Neuronal stem cell (in vitro differentiated cells): ENCODE measurements around the gene DHRS2.

Experiments used
- DNase-seq: peaks from one replicate; pipeline ENCODE4 v3.0.0-alpha.2; 2013; ENCODE audit warnings: low spot score
- H2AFZ ChIP-seq: one replicate; pipeline ENCODE4 v1.6.1; 2013; ENCODE audit warnings: mild to moderate bottlenecking, low read length, inconsistent platforms
- H2AK5ac ChIP-seq: 2 replicates; pipeline ENCODE4 v1.6.1; 2013; ENCODE audit warnings: low read depth, mild to moderate bottlenecking, inconsistent platforms, low read length, moderate library complexity, mixed read lengths
- H2BK120ac ChIP-seq: 2 replicates; pipeline ENCODE4 v1.6.1; 2013; ENCODE audit warnings: low read depth, mild to moderate bottlenecking, inconsistent platforms, low read length, moderate library complexity, mixed read lengths
- H2BK12ac ChIP-seq: one replicate; pipeline ENCODE4 v1.6.1; 2013; ENCODE audit warnings: low read length, inconsistent platforms
- H2BK15ac ChIP-seq: 2 replicates; pipeline ENCODE4 v1.6.1; 2013; ENCODE audit warnings: mild to moderate bottlenecking, low read length, inconsistent platforms, mixed read lengths
- H2BK5ac ChIP-seq: one replicate; pipeline ENCODE4 v1.6.1; 2013; ENCODE audit warnings: inconsistent platforms, mild to moderate bottlenecking, low read length, moderate library complexity
- H3K14ac ChIP-seq: one replicate; pipeline ENCODE4 v1.6.1; 2013; ENCODE audit warnings: low read length, inconsistent platforms
- H3K18ac ChIP-seq: 2 replicates; pipeline ENCODE4 v1.6.1; 2013; ENCODE audit warnings: low read length, inconsistent platforms
- H3K23ac ChIP-seq: 2 replicates; pipeline ENCODE4 v1.6.1; 2013; ENCODE audit warnings: low read depth, mild to moderate bottlenecking, mixed read lengths, low read length, inconsistent platforms; ENCODE audit not compliant: poor library complexity
- H3K27ac ChIP-seq: replicated peaks from 3 replicates; pipeline ENCODE4 v1.5.1; 2013; ENCODE audit warnings: low read length, inconsistent platforms
- H3K27me3 ChIP-seq, 3 experiments: 2 replicates each; pipeline ENCODE4 v1.6.1; 2013; ENCODE audit warnings: low read length in 3 of 3, mild to moderate bottlenecking in 2 of 3, inconsistent platforms in 1 of 3, low read depth in 1 of 3, mixed read lengths in 1 of 3, moderate library complexity in 1 of 3; ENCODE audit not compliant: control insufficient read depth in 3 of 3, insufficient read depth in 3 of 3
- H3K36me3 ChIP-seq, 2 donors: replicated peaks in 1 of 2; 2 replicates each; pipeline ENCODE4 v1.6.1; 2013; ENCODE audit warnings: low read length in 2 of 2; ENCODE audit not compliant: control insufficient read depth in 2 of 2, insufficient read depth in 2 of 2
- H3K4ac ChIP-seq: 2 replicates; pipeline ENCODE4 v1.6.1; 2013; ENCODE audit warnings: inconsistent platforms, mild to moderate bottlenecking, low read length, moderate library complexity
- H3K4me1 ChIP-seq, 2 donors: 1 replicate in 1 of 2; 2 replicates in 1 of 2; pipeline ENCODE4 v1.6.1; 2013; ENCODE audit warnings: low read length in 2 of 2, low read depth in 1 of 2; ENCODE audit not compliant: control insufficient read depth in 2 of 2, insufficient read depth in 1 of 2
- H3K4me2 ChIP-seq: one replicate; pipeline ENCODE4 v1.6.1; 2013; ENCODE audit warnings: mild to moderate bottlenecking, low read length, inconsistent platforms; ENCODE audit not compliant: insufficient read depth, poor library complexity, severe bottlenecking
- H3K4me3 ChIP-seq, 2 donors: 2 replicates each; pipeline ENCODE4 v1.5.1; 2013; ENCODE audit warnings: low read length in 2 of 2, mild to moderate bottlenecking in 2 of 2, inconsistent platforms in 1 of 2, moderate library complexity in 1 of 2
- H3K79me1 ChIP-seq: one replicate; pipeline ENCODE4 v1.6.1; 2013; ENCODE audit warnings: low read depth, mild to moderate bottlenecking, inconsistent platforms, low read length, moderate library complexity
- H3K9ac ChIP-seq: one replicate; pipeline ENCODE4 v1.6.1; 2013; ENCODE audit warnings: mild to moderate bottlenecking, low read depth, low read length, inconsistent platforms; ENCODE audit not compliant: poor library complexity
- H3K9me3 ChIP-seq, 2 donors: replicated peaks in 1 of 2; 2 replicates each; pipeline versions ENCODE3 to v1.6.1; 2013; ENCODE audit warnings: low read length in 2 of 2, mild to moderate bottlenecking in 2 of 2, inconsistent platforms in 1 of 2, low read depth in 1 of 2, mixed read lengths in 1 of 2, moderate library complexity in 1 of 2; ENCODE audit not compliant: control insufficient read depth in 2 of 2, insufficient read depth in 1 of 2
- H4K8ac ChIP-seq: one replicate; pipeline ENCODE4 v1.6.1; 2013; ENCODE audit warnings: low read depth, mild to moderate bottlenecking, inconsistent platforms, low read length, moderate library complexity
- H4K91ac ChIP-seq: one replicate; pipeline ENCODE4 v1.6.1; 2013; ENCODE audit warnings: low read length, low read depth, mild to moderate bottlenecking, inconsistent platforms; ENCODE audit not compliant: poor library complexity
- WGBS, 2 donors: extraction: QIAGEN DNeasy Blood & Tissue Kit; methylation state at CpG; one replicate each; pipeline ENCODE4 v1.1.7; 2013; ENCODE audit warnings: missing lambda C conversion rate in 2 of 2, mixed read lengths in 1 of 2; ENCODE audit not compliant: insufficient read length in 2 of 2, insufficient replicate concordance in 1 of 2; ENCODE audit errors: extremely low coverage in 2 of 2; 5-methylcytosine and 5-hydroxymethylcytosine counted together

The DHRS2 gene

DNA sequence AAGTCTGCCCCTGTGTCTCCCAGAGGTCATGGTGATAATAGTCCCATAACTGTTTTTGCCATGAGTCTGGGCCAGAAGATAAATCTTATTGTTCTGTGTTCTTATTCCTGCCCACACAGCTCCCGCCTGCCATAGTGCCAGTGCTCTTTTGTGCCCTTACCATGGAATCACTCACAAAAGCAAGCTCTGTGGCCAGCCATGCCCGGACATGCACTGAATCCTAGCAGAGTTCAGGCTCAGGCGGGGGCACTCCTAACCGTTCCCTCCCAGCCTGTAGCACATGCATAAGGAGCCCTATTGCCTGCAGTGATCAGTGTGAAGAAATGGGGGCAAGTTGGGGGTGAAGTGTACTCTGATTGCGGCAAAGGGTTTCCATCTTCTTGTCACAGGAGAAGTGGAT lies 33.3 kb downstream of the DHRS2 start:
- H3K18ac ChIP-seq, result no peak overlapping the region
- H2BK120ac ChIP-seq, result no peak overlapping the region
- H3K4me3 ChIP-seq, result no peak overlapping the region
- WGBS, 2 donors, result no CpG with 5 or more reads among the region's 5 CpGs
- H2AK5ac ChIP-seq, result no peak overlapping the region
- no peak overlapping the region for H2BK12ac ChIP-seq
- no peaks in the 10 kb centered on the region for H3K9me3 ChIP-seq
- H3K36me3 ChIP-seq, result no peaks in the 10 kb centered on the region
- no peak for DNase-seq
- no peak overlapping the region for H4K8ac ChIP-seq
- H3K4me1 ChIP-seq, result peaks cover 0 to 4% of the 10 kb centered on the region in 2 donors
- peak overlapping the region; percentile 14 for H2AFZ ChIP-seq
- no peak overlapping the region for H3K27ac ChIP-seq
- no peaks in the 10 kb centered on the region for H3K79me1 ChIP-seq
- H2BK15ac ChIP-seq, result no peak overlapping the region
- H4K91ac ChIP-seq, result no peak overlapping the region
- H3K4ac ChIP-seq, result no peak overlapping the region
- H2BK5ac ChIP-seq, result no peak overlapping the region
- H3K23ac ChIP-seq, result no peak overlapping the region
- no peak overlapping the region for H3K9ac ChIP-seq
- no peak overlapping the region for H3K14ac ChIP-seq
- H3K27me3 ChIP-seq, result peaks cover 0 to 5% (median 0%) of the 10 kb centered on the region in 3 experiments
- no peak overlapping the region for H3K4me2 ChIP-seq

DNA sequence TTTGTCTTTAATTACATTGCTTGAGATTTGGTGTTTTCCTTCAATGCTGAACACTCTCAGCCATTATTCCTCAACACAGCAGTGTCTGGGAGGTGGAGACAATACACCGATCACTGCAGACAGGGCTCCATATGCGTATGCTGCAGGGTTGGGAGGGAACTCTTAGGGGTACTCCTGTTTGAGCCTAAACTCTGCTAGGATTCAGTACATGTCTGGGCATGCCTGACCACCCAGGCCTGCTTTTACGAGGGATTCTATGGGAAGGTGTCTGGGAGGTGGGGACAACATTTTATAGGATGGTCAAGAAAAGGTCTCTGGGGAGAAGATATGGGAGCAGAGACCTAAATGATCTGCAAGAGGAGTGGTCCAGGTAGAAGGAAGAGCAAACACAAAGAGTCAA lies 34.3 kb downstream of the DHRS2 start:
- no CpG with 5 or more reads among the region's 3 CpGs for WGBS, 2 donors
- no peak overlapping the region for H3K27ac ChIP-seq
- no peak overlapping the region for H2BK5ac ChIP-seq
- H2AK5ac ChIP-seq, result no peak overlapping the region
- H3K4me2 ChIP-seq, result no peak overlapping the region
- H3K18ac ChIP-seq, result no peak overlapping the region
- peaks cover 0 to 5% (median 0%) of the 10 kb centered on the region in 3 experiments for H3K27me3 ChIP-seq
- H2BK120ac ChIP-seq, result no peak overlapping the region
- no peak overlapping the region for H3K23ac ChIP-seq
- no peak overlapping the region for H4K8ac ChIP-seq
- no peak overlapping the region for H3K9ac ChIP-seq
- no peak for DNase-seq
- H3K79me1 ChIP-seq, result no peaks in the 10 kb centered on the region
- no peaks in the 10 kb centered on the region for H3K36me3 ChIP-seq
- H4K91ac ChIP-seq, result no peak overlapping the region
- H3K4me1 ChIP-seq, result peaks cover 0 to 4% of the 10 kb centered on the region in 2 donors
- no peaks in the 10 kb centered on the region for H3K9me3 ChIP-seq
- no peak overlapping the region for H3K4me3 ChIP-seq
- H2BK15ac ChIP-seq, result no peak overlapping the region
- no peak overlapping the region for H3K14ac ChIP-seq
- peak overlapping the region; percentile 60 for H2AFZ ChIP-seq
- H2BK12ac ChIP-seq, result no peak overlapping the region
- H3K4ac ChIP-seq, result no peak overlapping the region

DNA sequence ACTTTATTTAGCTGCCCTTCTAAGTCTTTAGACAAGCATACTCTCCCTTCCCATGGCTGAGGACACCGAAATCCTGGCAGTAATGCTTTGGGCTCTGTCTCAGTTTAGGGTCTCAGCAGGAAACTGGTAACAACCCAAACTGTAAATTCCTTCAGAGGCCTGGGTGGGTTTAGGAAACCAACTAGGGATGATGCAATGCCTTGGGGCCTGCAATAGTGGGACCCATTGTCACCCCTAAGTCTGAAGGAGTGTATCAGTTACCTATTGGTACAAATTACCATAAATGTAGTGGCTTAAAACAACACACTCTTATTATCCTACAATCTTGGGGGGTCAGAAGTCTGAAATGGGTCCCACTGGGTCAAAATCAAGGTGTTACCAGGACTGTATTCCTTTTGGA lies 36.0 kb downstream of the DHRS2 start:
- no CpG with 5 or more reads among the region's 1 CpG for WGBS, 2 donors
- no peak overlapping the region for H3K4me2 ChIP-seq
- no peak overlapping the region for H2AFZ ChIP-seq
- H2BK12ac ChIP-seq, result no peak overlapping the region
- H4K91ac ChIP-seq, result no peak overlapping the region
- no peak overlapping the region for H3K9ac ChIP-seq
- peaks cover 0 to 4% of the 10 kb centered on the region in 2 donors for H3K4me1 ChIP-seq
- no peaks in the 10 kb centered on the region for H3K79me1 ChIP-seq
- H4K8ac ChIP-seq, result no peak overlapping the region
- no peak overlapping the region for H2BK5ac ChIP-seq
- no peak overlapping the region for H3K23ac ChIP-seq
- H3K9me3 ChIP-seq, result no peaks in the 10 kb centered on the region
- no peak overlapping the region for H2BK15ac ChIP-seq
- no peak for DNase-seq
- H3K27ac ChIP-seq, result no peak overlapping the region
- H3K14ac ChIP-seq, result no peak overlapping the region
- H2AK5ac ChIP-seq, result no peak overlapping the region
- no peak overlapping the region for H3K18ac ChIP-seq
- H3K27me3 ChIP-seq, result peaks cover 0 to 5% (median 0%) of the 10 kb centered on the region in 3 experiments
- H2BK120ac ChIP-seq, result no peak overlapping the region
- H3K4ac ChIP-seq, result no peak overlapping the region
- H3K36me3 ChIP-seq, result no peaks in the 10 kb centered on the region
- no peak overlapping the region for H3K4me3 ChIP-seq

DNA sequence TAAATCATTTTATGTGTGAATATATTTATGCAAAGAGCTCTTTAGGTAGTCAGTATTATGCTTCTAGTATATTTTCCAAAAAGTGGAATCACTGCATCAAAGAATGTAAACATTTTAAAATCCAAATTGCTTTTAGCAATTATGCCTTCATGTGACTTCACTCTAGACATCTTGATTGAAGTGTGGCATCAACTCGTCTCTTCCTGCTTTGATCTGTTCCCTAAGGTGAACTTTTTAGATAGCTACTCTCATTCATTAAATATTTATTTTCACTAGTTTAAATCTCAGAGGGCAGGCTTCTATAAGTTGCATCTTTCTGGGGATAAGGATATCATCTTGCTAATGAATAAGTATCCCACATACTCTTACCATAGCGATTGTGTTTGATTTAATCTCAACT lies 39.2 kb downstream of the DHRS2 start:
- WGBS, 2 donors, result no CpG with 5 or more reads among the region's 2 CpGs
- no peak overlapping the region for H2AFZ ChIP-seq

More for the DNA sequence above, 39.2 kb downstream of the DHRS2 start:
- H2BK15ac ChIP-seq, result no peak overlapping the region
- H3K14ac ChIP-seq, result no peak overlapping the region
- no peak overlapping the region for H3K9ac ChIP-seq
- no peak overlapping the region for H3K4me2 ChIP-seq
- no peak overlapping the region for H2BK5ac ChIP-seq
- no peak overlapping the region for H4K8ac ChIP-seq
- no peaks in the 10 kb centered on the region for H3K9me3 ChIP-seq
- no peak overlapping the region for H4K91ac ChIP-seq
- no peaks in the 10 kb centered on the region for H3K79me1 ChIP-seq
- no peak overlapping the region for H3K4me3 ChIP-seq
- no peak overlapping the region for H2BK120ac ChIP-seq
- H3K36me3 ChIP-seq, result no peaks in the 10 kb centered on the region
- no peak overlapping the region for H3K4ac ChIP-seq
- H3K4me1 ChIP-seq, result peaks cover 0 to 4% of the 10 kb centered on the region in 2 donors
- H3K23ac ChIP-seq, result no peak overlapping the region
- no peak overlapping the region for H2BK12ac ChIP-seq
- no peak overlapping the region for H3K18ac ChIP-seq
- H3K27ac ChIP-seq, result no peak overlapping the region
- no peak for DNase-seq
- H3K27me3 ChIP-seq, result peaks cover 0 to 17% (median 0%) of the 10 kb centered on the region in 3 experiments
- no peak overlapping the region for H2AK5ac ChIP-seq
